HG03196 (cell line): ENCODE results near the gene ESYT1.

Experiments used
- ATAC-seq: cut with Tn5 transposase; IDR thresholded peaks from one replicate; pipeline ENCODE4 v1.9.1; 2021; ENCODE audit not compliant: unreplicated experiment

The ESYT1 gene

DNA sequence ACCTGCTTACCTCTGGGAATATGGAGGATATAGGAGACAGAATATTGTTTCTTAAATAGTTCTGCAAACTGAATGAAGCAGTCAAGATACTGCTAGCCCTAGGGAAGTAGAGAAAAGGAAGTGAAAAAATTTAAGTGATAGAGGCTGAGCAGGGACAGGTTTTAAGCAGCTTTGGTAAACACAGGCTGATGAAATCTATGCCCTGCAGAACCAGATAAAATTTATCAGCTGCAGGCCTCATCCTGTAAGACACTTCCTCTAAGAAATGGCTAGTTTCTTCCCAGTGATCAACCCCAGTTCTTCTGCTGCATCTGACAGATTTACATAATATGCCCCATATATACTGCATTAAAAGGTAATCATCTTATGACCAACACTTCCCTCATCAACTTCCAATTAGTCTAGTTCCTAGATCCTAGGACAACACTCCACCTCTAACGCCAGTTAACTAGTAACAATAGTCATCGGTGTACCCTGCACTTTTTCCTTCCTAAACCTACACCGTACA lies 1.3 kb upstream of the ESYT1 start:
- ATAC-seq, result no peak

DNA sequence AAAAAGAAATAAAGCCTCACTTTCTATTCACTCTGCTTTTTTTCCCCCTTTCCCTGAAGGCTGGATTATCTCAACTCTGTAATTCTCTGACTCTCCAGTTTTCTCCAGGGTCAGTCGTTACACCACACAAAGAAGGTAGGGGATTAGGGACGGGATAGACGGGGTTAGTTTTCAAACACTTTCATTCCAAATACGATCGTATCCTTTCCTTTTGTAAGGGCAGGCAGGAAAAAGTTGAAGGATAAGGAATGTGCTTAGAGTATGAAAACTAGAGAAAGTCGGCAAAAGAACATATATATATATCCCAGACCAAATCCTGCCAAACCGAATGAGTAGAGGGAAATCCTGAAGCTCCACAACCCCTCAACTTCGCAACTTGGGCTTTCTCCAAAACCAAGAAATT lies 581 bp upstream of the ESYT1 start:
- ATAC-seq, result no peak

DNA sequence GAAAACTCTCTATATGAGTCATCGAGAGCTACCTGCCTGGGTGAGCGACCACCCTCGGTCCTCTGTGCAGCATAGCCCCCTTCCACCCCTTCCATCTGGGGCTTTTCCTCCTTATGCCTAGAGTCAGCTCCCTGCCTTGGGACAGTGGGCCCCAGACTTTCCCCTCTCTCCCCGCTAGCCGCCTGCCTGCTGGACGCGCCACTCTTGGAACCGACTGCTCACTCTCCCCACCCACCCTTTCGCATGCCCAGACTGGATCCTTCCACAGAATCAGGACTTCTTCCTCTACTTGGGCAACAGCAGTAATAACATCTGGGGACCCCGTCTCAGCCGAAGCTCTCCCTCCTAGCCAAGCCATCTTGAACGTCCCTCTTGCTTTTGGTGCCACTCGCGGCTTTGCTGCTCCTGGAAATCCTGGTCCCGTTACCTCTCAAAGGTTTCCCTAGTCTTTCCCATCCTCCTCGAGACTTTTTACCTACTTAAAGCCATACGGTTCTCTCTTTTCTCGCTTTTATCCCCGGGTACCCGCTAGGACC lies 671 bp downstream of the ESYT1 start:
- no peak for ATAC-seq

DNA sequence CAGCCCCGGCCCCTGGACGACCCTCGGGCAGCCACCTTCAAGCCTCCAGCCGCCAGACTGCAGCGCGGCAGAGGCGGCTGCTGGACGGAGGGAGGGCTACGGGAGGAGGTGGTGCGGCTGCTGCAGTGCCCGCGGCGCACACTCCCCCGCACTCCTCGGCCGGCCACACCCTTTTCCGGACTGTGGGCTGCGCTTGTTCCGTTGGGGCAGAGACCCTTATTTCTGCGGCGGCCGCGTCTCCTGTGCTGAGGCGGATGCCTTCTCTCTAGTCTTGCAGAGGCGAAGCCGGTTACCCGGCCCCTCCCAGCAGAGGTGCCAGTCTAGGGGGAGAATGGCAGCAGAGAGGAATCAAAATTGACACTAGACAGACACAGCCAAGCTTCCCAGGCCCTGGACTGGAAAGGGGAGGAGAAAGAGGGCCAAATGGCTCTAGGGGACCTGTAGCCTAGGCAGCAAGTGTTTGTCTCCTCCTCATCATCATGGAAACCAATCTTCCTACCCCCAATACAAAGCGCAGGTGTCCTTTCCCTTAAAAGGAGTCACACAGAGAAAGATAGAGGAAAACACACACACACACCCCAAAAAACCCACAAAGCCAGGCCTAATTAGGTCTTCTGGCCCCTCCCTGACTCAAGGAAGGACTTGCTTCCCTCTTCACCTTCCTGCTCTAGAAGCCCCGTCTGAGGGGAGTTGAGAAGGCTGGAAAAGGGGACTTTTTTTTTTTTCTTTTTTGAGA lies 1.3 kb downstream of the ESYT1 start:
- peak; percentile 27 for ATAC-seq

DNA sequence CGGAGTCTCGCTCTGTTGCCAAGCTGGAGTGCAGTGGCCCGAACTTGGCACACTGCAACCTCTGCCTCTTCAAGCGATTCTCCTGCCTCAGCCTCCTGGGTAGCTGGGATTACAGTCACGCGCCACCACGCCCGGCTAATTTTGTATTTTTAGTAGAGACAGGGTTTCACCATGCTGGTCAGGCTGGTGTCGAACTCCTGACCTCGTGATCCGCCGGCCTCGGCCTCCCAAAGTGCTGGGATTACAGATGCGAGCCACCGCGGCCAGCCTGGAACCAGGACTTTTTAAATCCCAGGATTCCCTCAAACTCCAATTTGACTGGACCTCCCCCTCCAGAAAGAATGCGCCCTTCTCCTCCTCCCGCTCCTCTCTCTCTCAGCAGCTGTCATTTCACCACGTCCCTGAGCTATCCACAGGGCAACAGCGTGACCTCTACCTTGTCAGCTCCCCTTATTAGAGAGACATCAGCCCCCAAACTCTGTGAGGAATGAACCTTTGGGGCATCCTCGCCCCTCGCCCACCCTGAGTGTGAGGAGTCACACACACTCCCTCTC lies 2.0 kb downstream of the ESYT1 start:
- ATAC-seq, result no peak

DNA sequence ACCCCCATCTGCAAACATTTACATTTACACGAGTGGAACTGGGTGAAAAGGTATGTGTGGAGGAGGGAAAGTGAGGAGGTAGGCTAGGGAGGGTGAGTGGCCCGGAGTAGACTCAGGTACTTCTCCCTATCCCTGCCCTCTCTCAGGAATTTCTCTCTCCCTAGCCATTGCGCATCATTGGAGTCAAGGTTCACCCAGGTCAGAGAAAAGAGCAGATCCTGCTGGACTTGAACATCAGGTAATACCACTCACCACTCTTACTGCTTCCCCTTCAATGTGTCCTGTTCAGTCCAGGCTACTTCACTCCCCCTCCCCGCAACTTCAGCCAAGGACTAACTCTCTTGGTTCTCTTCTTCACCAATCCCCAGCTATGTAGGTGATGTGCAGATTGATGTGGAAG lies 2.8 kb downstream of the ESYT1 start:
- no peak for ATAC-seq

DNA sequence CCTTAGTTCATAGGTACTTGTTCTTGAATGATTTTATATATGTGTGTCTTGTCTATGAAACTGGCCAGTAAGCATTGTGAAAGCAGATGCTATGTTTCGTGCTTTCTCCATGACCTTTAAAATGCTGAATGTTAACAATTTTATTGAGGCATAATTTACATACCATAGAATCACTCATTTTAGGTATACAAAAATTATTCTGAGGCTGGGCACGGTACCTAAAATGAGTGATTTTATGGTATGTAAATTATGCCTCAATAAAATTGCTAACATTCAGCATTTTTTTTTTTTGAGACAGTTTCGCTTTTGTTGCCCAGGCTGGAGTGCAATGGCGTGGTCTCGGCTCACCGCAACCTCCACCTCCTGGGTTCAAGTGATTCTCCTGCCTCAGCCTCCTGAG lies 6.8 kb downstream of the ESYT1 start:
- no peak for ATAC-seq

DNA sequence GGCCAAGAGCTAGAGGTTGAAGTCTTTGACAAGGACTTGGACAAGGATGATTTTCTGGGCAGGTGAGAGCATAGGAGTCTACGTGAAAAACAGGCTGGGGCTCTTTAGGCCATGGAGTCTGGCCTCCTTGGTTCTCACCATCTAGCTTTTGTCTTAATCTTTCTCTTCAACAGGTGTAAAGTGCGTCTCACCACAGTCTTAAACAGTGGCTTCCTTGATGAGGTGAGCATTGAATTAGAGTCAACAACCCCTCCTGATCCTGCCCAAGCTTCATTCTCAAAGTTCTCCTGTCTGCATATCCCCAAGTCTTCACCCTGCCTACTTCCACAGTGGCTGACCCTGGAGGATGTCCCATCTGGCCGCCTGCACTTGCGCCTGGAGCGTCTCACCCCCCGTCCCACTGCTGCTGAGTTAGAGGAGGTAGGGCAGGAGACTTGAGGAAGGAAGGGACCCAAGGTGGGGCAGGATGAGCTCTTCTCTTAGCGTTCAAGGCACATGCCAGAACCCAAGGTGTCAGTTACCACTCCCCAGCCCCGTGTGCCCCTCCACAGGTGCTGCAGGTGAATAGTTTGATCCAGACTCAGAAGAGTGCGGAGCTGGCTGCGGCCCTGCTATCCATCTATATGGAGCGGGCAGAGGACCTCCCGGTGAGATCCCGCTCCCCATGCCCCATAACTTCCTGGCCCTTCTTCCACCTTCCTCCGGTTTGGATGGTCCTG lies 9.9 kb downstream of the ESYT1 start:
- ATAC-seq, result no peak

DNA sequence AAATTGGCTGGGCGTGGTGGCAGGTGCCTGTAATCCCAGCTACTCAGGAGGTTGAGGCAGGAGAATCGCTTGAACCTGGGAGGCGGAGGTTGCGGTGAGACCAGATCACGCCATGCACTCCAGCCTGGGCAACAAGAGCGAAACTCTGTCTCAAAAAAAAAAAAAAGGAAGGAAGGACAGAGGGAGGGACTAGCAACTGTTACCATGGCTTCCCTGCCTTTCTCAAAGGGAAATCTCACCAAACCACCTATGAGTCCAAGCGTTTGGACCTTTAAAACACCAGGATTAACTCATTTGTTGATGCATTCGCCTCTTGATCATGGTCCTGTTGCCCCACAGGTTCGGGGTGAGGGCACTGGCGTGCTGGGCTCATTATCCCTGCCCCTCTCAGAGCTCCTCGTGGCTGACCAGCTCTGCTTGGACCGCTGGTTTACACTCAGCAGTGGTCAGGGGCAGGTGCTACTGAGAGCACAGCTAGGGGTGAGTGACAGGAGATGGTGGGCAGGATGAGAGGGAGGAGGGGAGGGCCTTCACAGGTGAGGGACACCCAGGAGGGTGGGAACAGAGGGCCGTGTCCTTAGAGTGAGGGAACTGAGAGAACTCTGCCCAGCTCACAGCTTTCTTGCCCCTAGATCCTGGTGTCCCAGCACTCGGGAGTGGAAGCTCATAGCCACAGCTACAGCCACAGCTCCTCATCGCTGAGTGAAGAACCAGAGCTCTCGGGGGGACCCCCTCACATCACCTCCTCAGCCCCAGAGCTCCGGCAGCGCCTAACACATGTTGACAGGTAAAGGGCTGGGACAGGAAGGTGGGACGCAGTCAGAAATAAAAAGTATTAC lies 14.1 kb downstream of the ESYT1 start:
- no peak for ATAC-seq

DNA sequence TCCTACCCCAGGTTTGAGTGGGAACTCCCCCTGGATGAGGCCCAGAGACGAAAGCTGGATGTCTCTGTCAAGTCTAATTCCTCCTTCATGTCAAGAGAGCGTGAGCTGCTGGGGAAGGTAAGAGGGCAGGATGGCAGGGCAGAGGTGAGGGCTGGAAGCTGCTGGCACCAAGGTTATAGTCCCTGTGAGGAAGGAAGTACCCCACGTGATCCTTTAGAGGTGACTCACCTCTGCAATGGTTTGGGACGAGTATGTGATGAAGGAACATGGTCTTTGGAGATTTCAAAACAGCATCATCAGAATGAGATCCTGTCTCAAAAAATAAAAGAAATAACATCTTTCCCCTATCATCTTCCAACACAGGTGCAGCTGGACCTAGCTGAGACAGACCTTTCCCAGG lies 15.2 kb downstream of the ESYT1 start:
- no peak for ATAC-seq

DNA sequence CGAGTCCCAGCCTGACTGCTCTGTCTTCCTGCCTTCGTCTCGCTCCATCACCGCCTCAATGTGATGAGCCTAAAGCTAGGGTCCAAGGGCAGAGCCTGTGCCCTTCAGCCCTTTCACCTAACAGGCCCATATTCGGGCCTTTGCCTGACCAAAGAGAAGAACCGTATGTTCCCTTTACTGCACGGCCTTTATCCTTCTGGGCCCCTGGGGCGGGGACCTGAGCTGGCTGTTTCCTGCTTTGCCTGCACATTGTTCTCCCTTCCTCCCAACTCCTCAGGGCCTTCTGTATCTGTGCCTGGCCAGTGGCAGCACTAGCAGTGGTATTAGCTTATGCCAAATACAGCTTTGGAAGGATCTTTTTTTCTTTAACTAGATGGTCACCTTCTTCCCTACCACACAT lies 15.8 kb downstream of the ESYT1 start:
- ATAC-seq, result no peak

DNA sequence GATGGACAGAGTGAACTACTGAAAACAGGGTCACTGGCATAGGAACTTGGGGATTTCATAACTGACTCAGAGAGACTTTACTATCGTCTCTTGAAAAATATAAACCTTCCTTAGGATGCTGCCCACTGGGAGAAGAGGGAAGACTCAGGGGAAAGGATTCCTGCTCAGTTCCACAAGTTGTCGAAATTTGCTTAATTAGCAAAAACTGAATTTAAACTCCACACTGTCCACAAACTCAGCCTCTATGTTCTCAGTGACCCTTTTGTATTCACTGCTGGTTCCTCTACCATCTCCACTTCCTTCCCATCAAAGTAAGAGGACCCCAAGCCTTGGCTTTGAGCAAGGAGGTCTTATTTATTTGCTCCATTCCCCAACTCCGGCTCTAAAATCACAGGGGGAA lies 17.1 kb downstream of the ESYT1 start:
- ATAC-seq, result no peak

DNA sequence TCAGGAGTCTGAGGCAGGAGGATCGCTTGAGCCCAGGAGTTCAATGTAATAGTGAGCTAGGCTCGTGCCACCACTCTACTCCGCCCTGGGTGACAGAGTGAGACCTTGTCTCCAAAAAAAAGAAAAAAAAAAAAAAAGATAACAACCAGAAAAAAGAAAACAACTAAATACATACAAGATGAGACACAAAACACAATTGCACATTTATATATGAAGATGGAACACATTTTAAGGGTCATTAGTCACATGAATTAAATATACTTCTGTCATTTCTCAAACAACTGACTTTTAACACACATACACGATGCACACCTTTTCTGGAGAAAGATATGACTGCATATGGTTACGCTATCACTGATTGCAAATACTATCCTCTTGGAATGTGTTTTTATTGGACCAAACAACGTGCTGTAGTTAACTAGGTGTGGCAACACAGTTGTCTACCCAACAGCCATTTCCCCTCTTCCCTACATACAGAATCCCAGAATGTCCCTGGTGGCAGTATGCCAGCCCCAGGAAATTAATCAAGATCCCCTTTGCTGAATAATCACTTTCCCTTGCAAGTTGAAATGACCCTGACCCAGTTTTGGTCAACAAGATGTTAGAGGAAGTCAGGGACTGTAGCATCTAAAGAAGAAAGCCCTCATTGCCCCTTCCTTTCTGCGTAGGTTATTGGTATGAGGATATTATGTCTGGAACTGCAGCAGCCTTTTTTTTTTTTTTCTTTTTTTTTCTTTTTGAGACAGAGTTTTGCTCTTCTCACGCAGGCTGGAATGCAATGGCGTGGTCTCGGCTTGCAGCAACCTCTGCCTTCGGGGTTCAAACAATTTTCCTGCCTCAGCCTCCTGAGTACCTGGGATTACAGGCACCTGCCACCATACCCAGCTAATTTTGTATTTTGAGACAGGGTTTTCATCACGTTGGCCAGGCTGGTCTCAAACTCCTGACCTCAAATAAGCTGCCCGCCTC lies 18.7 kb downstream of the ESYT1 start:
- no peak for ATAC-seq

DNA sequence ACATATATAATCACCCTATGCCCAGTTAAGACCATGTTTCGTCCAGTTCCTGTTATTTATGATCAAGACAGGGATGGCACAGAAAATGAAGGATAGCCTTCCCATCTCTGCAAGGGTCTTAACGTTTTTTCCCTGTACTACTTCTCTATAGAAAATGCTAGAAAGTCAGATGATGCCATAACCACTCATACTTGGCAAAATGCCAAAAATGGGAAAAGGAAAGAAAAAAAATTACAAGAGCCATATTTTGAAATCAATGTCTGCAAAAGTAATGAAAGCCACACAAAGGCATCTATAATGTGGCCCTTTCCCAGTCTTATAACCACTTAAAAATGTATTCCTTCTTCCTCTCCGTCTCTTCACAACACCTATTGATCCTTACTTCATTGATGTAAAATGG lies 22.5 kb downstream of the ESYT1 start:
- ATAC-seq, result no peak

DNA sequence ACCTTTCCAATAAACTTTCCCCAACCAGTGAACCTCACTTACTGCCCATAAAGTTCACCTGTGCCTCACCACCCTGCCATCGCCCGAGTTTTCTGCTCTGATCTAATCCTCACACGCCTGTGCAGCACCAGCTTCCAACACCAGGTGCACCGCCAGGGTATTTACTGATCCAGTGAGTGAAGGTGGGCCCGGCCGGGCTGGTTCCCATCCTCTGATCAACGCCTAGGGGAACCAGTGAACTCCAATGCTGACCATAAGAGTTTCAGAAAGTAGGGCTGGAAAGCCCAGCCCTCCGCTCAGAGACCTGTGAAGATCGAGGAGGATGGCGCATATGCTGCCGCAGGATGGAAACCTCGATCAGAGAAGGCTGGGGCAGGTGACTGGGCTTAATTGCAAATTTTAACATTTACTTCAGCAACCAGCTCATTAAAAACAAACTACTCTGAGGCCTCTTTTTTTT lies 23.6 kb downstream of the ESYT1 start:
- peak; percentile 40 for ATAC-seq

DNA sequence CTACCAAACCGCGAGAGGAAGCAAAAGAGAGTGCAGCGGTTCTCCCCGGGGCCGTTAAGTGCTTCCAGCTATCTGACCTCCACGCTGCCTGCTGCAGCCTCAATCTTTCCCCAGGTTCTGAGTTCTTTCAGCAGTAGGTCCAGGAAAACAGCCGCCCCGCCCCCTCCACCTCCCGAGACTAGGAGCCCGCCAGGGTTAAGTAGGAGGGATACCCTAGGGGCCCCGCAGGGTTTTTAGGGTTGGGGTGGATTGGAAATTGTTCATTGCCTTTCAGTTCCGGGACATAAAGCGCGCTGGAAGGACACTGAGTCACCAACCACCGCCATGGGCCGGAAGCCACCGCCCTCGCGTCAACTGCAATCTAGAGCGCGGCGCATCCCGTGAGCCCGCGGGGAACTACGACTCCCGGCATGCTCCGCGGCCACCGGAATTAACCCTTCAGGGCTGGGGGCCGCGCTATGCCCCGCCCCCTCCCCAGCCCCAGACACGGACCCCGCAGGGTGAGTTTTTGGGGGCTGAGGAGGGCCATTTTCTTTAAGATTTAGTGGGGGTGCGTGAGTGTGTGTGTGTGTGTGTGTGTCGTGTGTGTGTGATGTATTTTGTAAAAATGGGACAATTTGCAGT lies 24.2 kb downstream of the ESYT1 start, which contains the start of gene MYL6B:
MYL6B (plus strand) TSS at position 456 of the 624 bp plus-strand sequence. CDS start 1,332 bp downstream, outside the sequence.
- ATAC-seq, result peak; percentile 83

DNA sequence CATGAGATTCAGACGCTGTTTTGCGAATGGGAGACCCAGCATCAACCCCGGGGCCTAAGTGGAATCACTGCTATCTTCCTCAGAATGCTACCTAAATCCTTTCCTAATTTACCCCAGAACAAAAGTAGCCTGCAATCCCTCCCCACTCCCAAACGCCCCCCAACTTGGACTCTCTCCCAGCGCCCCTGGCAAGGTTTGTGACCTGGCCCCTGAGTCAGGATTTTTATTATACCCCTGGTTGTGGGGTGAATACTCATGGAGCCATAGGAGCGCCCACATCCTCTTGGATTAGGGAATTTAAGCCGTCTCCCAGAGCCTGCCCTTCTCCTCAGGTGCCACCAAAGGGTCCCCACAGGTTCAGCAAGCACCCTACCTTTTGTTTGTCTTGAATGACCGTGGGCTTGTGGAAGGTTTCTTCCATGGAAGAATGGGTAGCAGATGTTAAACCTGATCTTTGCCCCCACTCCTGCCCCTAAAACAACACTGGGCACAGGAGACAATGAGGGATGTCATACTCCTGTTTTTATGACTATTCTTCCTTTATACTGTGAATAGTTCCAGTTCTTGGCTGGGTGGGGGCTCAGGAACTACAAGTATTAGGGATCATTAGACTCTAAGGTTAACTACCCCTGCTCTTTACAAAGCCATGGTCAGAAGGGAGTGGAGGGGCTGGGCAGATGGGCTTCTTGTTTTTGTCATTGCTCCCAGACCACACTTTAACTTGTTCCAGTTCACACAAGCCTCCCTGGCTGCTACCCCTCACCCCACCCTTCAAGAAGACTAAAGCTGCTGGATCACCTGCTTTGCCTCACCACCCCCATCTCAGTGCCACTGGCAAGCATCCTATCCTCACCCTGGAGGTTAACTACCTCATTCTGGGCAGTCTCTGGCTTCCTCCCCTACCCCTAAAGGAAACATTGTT lies 24.9 kb downstream of the ESYT1 start:
- no peak for ATAC-seq

DNA sequence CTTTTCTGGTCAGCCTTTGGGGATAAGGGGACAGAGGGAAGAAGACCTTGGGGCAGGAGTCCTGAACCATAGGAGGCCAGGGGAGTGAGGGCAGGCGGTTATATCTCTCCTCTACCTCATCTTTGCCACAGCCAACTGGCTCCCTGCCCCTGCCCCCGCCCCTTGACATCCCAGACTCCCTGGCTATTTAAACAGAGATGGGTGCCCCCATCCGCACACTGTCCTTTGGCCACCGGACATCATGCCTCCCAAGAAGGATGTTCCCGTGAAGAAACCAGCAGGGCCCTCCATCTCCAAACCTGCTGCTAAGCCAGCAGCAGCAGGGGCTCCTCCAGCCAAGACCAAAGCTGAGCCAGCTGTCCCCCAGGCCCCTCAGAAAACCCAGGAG lies 25.6 kb downstream of the ESYT1 start:
- no peak for ATAC-seq
